Ramos (cell line): ENCODE measurements around the gene OPTC.

Experiments
- in situ Hi-C: fragments of 300-500 bp; cut with MboI; formaldehyde crosslinking; loops from one replicate; pipeline ENCODE4 v1.14.3; 2022; ENCODE audit warnings: low sequenced_read_pairs; ENCODE audit not compliant: unreplicated experiment

The OPTC gene

GRCh38 chr1:203486618-203487370 lies 7.2 kb upstream of the OPTC start:
- in situ Hi-C loops = loop anchor here (5.0 kb wide), 2 partner anchors 144 to 214 kb away; no protein-coding TSS in a partner anchor

- in situ Hi-C loops = loop anchor here (5.0 kb wide), 2 partner anchors 146 to 216 kb away; no protein-coding TSS in a partner anchor
Observed at GRCh38 chr1:203488539-203488938, 5.4 kb upstream of the OPTC start.

GRCh38 chr1:203490607-203491006 lies 3.3 kb upstream of the OPTC start:
- in situ Hi-C loops = no loop called here

- in situ Hi-C loops = no loop called here
Observed at GRCh38 chr1:203491664-203492063, 2.3 kb upstream of the OPTC start.

- in situ Hi-C loops = no loop called here
Observed at GRCh38 chr1:203492082-203492747, 1.7 kb upstream of the OPTC start.

- in situ Hi-C loops = no loop called here
Observed at GRCh38 chr1:203492748-203493130, 1.2 kb upstream of the OPTC start.

- in situ Hi-C loops = no loop called here
Observed at GRCh38 chr1:203495845-203496244, 1.9 kb downstream of the OPTC start.

- in situ Hi-C loops = no loop called here
Observed at GRCh38 chr1:203497269-203497777, 3.4 kb downstream of the OPTC start.

GRCh38 chr1:203499643-203500278 lies 5.8 kb downstream of the OPTC start:
- in situ Hi-C loops = no loop called here

- in situ Hi-C loops = no loop called here
Observed at GRCh38 chr1:203500279-203500678, 6.3 kb downstream of the OPTC start.

GRCh38 chr1:203503836-203504235 lies 9.9 kb downstream of the OPTC start:
- in situ Hi-C loops = no loop called here

GRCh38 chr1:203504400-203505250 lies 10.7 kb downstream of the OPTC start:
- in situ Hi-C loops = loop anchor here (5.0 kb wide), 1 partner anchor 193 kb away; no protein-coding TSS in a partner anchor

- in situ Hi-C loops = loop anchor here (5.0 kb wide), 1 partner anchor 192 kb away; no protein-coding TSS in a partner anchor
Observed at GRCh38 chr1:203505526-203506204, 11.7 kb downstream of the OPTC start.

- in situ Hi-C loops = loop anchor here (5.0 kb wide), 1 partner anchor 190 kb away; no protein-coding TSS in a partner anchor
Observed at GRCh38 chr1:203506858-203507626, 13.1 kb downstream of the OPTC start.

- in situ Hi-C loops = loop anchor here (5.0 kb wide), 1 partner anchor 190 kb away; no protein-coding TSS in a partner anchor
Observed at GRCh38 chr1:203507759-203508158, 13.8 kb downstream of the OPTC start.

GRCh38 chr1:203508463-203509073 lies 14.6 kb downstream of the OPTC start:
- in situ Hi-C loops = loop anchor here (5.0 kb wide), 1 partner anchor 189 kb away; no protein-coding TSS in a partner anchor

GRCh38 chr1:203509135-203509534 lies 15.2 kb downstream of the OPTC start:
- in situ Hi-C loops = loop anchor here (5.0 kb wide), 1 partner anchor 188 kb away; no protein-coding TSS in a partner anchor

GRCh38 chr1:203511513-203511912 lies 17.6 kb downstream of the OPTC start:
- in situ Hi-C loops = no loop called here
